GM23248 (cell line): Measurements from ENCODE around the gene CCDC85C. TPM values are rescaled to one million over a fixed set of nuclear protein-coding genes. Genes with fewer than 3 reads are reported as not detected.

Experiments used
- DNase-seq: peaks from one replicate; pipeline ENCODE4 v3.0.0-alpha.2; 2015
- H2AFZ ChIP-seq: fragments of 200-600 bp; sonication (generic); 2 replicates; pipeline ENCODE4 v1.6.1; 2016; ENCODE audit warnings: antibody characterized with exemption
- H3F3A ChIP-seq: fragments of 200-600 bp; sonication (generic); 2 replicates; pipeline ENCODE4 v1.6.1; 2016; ENCODE audit warnings: mild to moderate bottlenecking, antibody characterized with exemption, mixed run types; ENCODE audit not compliant: insufficient read depth
- H3K27ac ChIP-seq: fragments of 200-600 bp; sonication (generic); 2 replicates; pipeline ENCODE4 v1.5.1; 2016; ENCODE audit warnings: mild to moderate bottlenecking
- H3K27me3 ChIP-seq: fragments of 200-600 bp; sonication (generic); replicated peaks from 2 replicates; pipeline ENCODE4 v1.6.1; 2016; ENCODE audit warnings: mild to moderate bottlenecking; ENCODE audit not compliant: insufficient read depth
- H3K36me3 ChIP-seq: fragments of 200-600 bp; sonication (generic); 2 replicates; pipeline ENCODE4 v1.6.1; 2016; ENCODE audit warnings: low read depth, mild to moderate bottlenecking
- H3K4me1 ChIP-seq: fragments of 200-600 bp; sonication (generic); 2 replicates; pipeline ENCODE4 v1.6.1; 2016; ENCODE audit warnings: mild to moderate bottlenecking; ENCODE audit not compliant: insufficient read depth
- H3K4me2 ChIP-seq: fragments of 200-600 bp; sonication (generic); one replicate; pipeline ENCODE4 v1.6.1; 2016; ENCODE audit warnings: mild to moderate bottlenecking; ENCODE audit not compliant: unreplicated experiment
- H3K4me3 ChIP-seq: fragments of 200-600 bp; sonication (generic); 2 replicates; pipeline ENCODE4 v1.5.1; 2016; ENCODE audit warnings: mild to moderate bottlenecking
- H3K79me2 ChIP-seq: fragments of 200-600 bp; sonication (generic); 2 replicates; pipeline ENCODE4 v1.6.1; 2016; ENCODE audit warnings: mild to moderate bottlenecking; ENCODE audit not compliant: insufficient read depth
- H3K9ac ChIP-seq: fragments of 200-600 bp; sonication (generic); 2 replicates; pipeline ENCODE4 v1.6.1; 2016; ENCODE audit warnings: mild to moderate bottlenecking
- H3K9me2 ChIP-seq: fragments of 200-600 bp; sonication (generic); 2 replicates; pipeline ENCODE4 v1.6.1; 2016; ENCODE audit warnings: mixed run types, mild to moderate bottlenecking, moderate library complexity; ENCODE audit not compliant: insufficient read depth
- H3K9me3 ChIP-seq: fragments of 200-600 bp; sonication (generic); one replicate; pipeline ENCODE4 v1.6.1; 2017; ENCODE audit warnings: low read depth
- H4K20me1 ChIP-seq: fragments of 200-600 bp; sonication (generic); 2 replicates; pipeline ENCODE4 v1.6.0; 2016; ENCODE audit not compliant: insufficient read depth
- EZH2 ChIP-seq: fragments of 200-600 bp; sonication (generic); IDR thresholded peaks from 2 replicates; pipeline ENCODE4 v1.6.1; 2018; ENCODE audit warnings: antibody characterized with exemption, mild to moderate bottlenecking; ENCODE audit not compliant: insufficient read depth, poor library complexity, severe bottlenecking
- EZH2phosphoT487 ChIP-seq: fragments of 200-600 bp; sonication (generic); IDR thresholded peaks from 2 replicates; pipeline ENCODE4 v1.6.1; 2018; ENCODE audit warnings: antibody characterized with exemption, moderate library complexity, mild to moderate bottlenecking, low read depth; ENCODE audit not compliant: insufficient read depth
- WGBS, 2 experiments: methylation state at CpG; one replicate each; pipeline ENCODE4 v1.1.6; 2015 to 2017; ENCODE audit warnings: low lambda C conversion rate in 2 of 2, low coverage in 1 of 2; ENCODE audit errors: missing lambda C conversion rate in 2 of 2; 5-methylcytosine and 5-hydroxymethylcytosine counted together
- in situ Hi-C: fragments of 300-500 bp; cut with MboI; formaldehyde crosslinking; loops from 2 replicates; pipeline ENCODE4 v1.15.0; 2020
- polyA plus RNA-seq: library from polyadenylated mRNA; unstranded; fragments of >200 nt; fragmentation: Nextera tagmentation; extraction: Ambion mirVana; gene quantifications from 2 replicates; pipeline ENCODE4 v1.2.1, GENCODE V29; 2016
- total RNA-seq: library from RNA; depleted of rRNA; stranded (reverse); fragments of >200 nt; shearing (Covaris generic); gene quantifications from 2 replicates; pipeline ENCODE4 v1.2.3, GENCODE V29; 2014

CCDC85C gene
- total and polyA plus RNA-seq, 2 experiments from 2014 or later: 0.68 to 11.0 TPM

GRCh38 chr14:99595524-99595923 lies 8.5 kb downstream of the CCDC85C start:
- no peaks in the 10 kb centered on the region for H3K27me3 ChIP-seq
- no peaks in the 10 kb centered on the region for H3K9me2 ChIP-seq
- no peak overlapping the region for H3K27ac ChIP-seq
- H3K4me2 ChIP-seq: no peak overlapping the region
- WGBS, 2 experiments: 73 to 76% methylated on average over 3 to 7 of the region's 7 CpGs
- H3K9ac ChIP-seq: no peak overlapping the region
- no peaks in the 10 kb centered on the region for H3F3A ChIP-seq
- no peak overlapping the region for H3K4me3 ChIP-seq
- TF ChIP-seq EZH2phosphoT487: no peak
- no peak for TF ChIP-seq EZH2
- H2AFZ ChIP-seq: no peak overlapping the region
- no peaks in the 10 kb centered on the region for H3K36me3 ChIP-seq
- H3K79me2 ChIP-seq: peaks cover 12% of the 10 kb centered on the region
- no peaks in the 10 kb centered on the region for H4K20me1 ChIP-seq
- in situ Hi-C loops: no loop called here
- DNase-seq: no peak
- H3K4me1 ChIP-seq: 0 out of 2 replicates have a peak, but pooled peaks cover 6% of the 10 kb centered on the region
- no peaks in the 10 kb centered on the region for H3K9me3 ChIP-seq

- Histone ChIP-seq H3K79me2 (peaks cover 8% of the 10 kb centered on the region; the same call in 1 of the 2 replicates), H4K20me1 (no peaks in the 10 kb centered on the region), H3K9ac (no peak overlapping the region), H3K4me3 (no peak overlapping the region), H3K4me1 (0 out of 2 replicates have a peak, but pooled peaks cover 6% of the 10 kb centered on the region), H3K27ac (no peak overlapping the region), H3K4me2 (no peak overlapping the region), H3F3A (no peaks in the 10 kb centered on the region), H3K36me3 (no peaks in the 10 kb centered on the region), H3K27me3 (no peaks in the 10 kb centered on the region), H3K9me3 (no peaks in the 10 kb centered on the region), H2AFZ (no peak overlapping the region), H3K9me2 (no peaks in the 10 kb centered on the region)
- TF ChIP-seq EZH2phosphoT487: no peak
- 71 to 78% methylated on average over 9 of the region's 9 CpGs for WGBS, 2 experiments
- no peak for DNase-seq
- in situ Hi-C loops: no loop called here
Observed at GRCh38 chr14:99595034-99595433, 9.0 kb downstream of the CCDC85C start.

GRCh38 chr14:99593971-99594841 lies 9.8 kb downstream of the CCDC85C start:
- Histone ChIP-seq H2AFZ (no peak overlapping the region), H4K20me1 (no peaks in the 10 kb centered on the region), H3K27ac (no peak overlapping the region), H3K36me3 (no peaks in the 10 kb centered on the region), H3K9ac (no peak overlapping the region), H3K4me1 (0 out of 2 replicates have a peak, but pooled peaks cover 6% of the 10 kb centered on the region), H3K27me3 (no peaks in the 10 kb centered on the region), H3K9me2 (no peaks in the 10 kb centered on the region), H3K79me2 (no peaks in the 10 kb centered on the region), H3K4me2 (no peak overlapping the region), H3K4me3 (no peak overlapping the region), H3F3A (no peaks in the 10 kb centered on the region), H3K9me3 (no peaks in the 10 kb centered on the region)
- WGBS, 2 experiments: 70% methylated on average over 8 to 9 of the region's 9 CpGs
- in situ Hi-C loops: no loop called here
- DNase-seq: no peak
- no peak for TF ChIP-seq EZH2phosphoT487
- no peak for TF ChIP-seq EZH2

GRCh38 chr14:99592933-99593753 lies 10.9 kb downstream of the CCDC85C start:
- no peak overlapping the region for H3K9ac ChIP-seq
- H3K9me3 ChIP-seq: no peaks in the 10 kb centered on the region
- DNase-seq: no peak
- TF ChIP-seq EZH2 (no peak), EZH2phosphoT487 (no peak)
- H3K27me3 ChIP-seq: no peaks in the 10 kb centered on the region
- H3K4me3 ChIP-seq: no peak overlapping the region
- H3K36me3 ChIP-seq: no peaks in the 10 kb centered on the region
- H4K20me1 ChIP-seq: no peaks in the 10 kb centered on the region
- H3K27ac ChIP-seq: no peak overlapping the region
- H3K4me1 ChIP-seq: 0 out of 2 replicates have a peak, but pooled peaks cover 6% of the 10 kb centered on the region
- no peaks in the 10 kb centered on the region for H3K79me2 ChIP-seq
- in situ Hi-C loops: no loop called here
- H3K9me2 ChIP-seq: no peaks in the 10 kb centered on the region
- no peaks in the 10 kb centered on the region for H3F3A ChIP-seq
- no peak overlapping the region for H3K4me2 ChIP-seq
- WGBS, 2 experiments: 91 to 92% methylated on average over 34 to 36 of the region's 36 CpGs
- H2AFZ ChIP-seq: no peak overlapping the region
